ENCODE data around the gene NPAS3. TPM values are rescaled to one million over a fixed set of nuclear protein-coding genes. Genes with fewer than 3 reads are reported as not detected.

Gene NPAS3
- total RNA-seq, 1 experiment from 2014 or later = not detected

- ChIA-PET CTCF (no interaction called here), POLR2A (no interaction called here), RAD21 (ENCODE audit: low non-redundant PET in 1 of 2, low total read pairs in 2 of 2, uncharacterized antibody in 2 of 2, unreplicated experiment in 2 of 2) (no interaction called here)
- TF ChIP-seq POLR2A (IDR thresholded peaks at IDR 0.05; ENCODE audit: borderline replicate concordance, extremely low read depth, insufficient read depth, insufficient read length) (no peak), ZNF274 (IDR thresholded peaks at IDR 0.05; ENCODE audit: low read depth, low read length) (no peak), RAD21 (IDR thresholded peaks at IDR 0.05; ENCODE audit: low read depth) (no peak), SP1 (IDR thresholded peaks at IDR 0.05; ENCODE audit: low read depth) (no peak), YY1 (IDR thresholded peaks at IDR 0.05; ENCODE audit: extremely low read depth, insufficient replicate concordance, low read depth, low read length) (no peak)
- TF ChIP-seq, protein P1, sequence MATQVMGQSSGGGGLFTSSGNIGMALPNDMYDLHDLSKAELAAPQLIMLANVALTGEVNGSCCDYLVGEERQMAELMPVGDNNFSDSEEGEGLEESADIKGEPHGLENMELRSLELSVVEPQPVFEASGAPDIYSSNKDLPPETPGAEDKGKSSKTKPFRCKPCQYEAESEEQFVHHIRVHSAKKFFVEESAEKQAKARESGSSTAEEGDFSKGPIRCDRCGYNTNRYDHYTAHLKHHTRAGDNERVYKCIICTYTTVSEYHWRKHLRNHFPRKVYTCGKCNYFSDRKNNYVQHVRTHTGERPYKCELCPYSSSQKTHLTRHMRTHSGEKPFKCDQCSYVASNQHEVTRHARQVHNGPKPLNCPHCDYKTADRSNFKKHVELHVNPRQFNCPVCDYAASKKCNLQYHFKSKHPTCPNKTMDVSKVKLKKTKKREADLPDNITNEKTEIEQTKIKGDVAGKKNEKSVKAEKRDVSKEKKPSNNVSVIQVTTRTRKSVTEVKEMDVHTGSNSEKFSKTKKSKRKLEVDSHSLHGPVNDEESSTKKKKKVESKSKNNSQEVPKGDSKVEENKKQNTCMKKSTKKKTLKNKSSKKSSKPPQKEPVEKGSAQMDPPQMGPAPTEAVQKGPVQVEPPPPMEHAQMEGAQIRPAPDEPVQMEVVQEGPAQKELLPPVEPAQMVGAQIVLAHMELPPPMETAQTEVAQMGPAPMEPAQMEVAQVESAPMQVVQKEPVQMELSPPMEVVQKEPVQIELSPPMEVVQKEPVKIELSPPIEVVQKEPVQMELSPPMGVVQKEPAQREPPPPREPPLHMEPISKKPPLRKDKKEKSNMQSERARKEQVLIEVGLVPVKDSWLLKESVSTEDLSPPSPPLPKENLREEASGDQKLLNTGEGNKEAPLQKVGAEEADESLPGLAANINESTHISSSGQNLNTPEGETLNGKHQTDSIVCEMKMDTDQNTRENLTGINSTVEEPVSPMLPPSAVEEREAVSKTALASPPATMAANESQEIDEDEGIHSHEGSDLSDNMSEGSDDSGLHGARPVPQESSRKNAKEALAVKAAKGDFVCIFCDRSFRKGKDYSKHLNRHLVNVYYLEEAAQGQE (IDR thresholded peaks at IDR 0.05; ENCODE audit: low read depth) = peak; percentile 24
- H3K27ac ChIP-seq (ENCODE audit: low read depth, low read length) = no peak overlapping the region
- no peak overlapping the region for H3K4me3 ChIP-seq (replicated peaks in 1 of 2; ENCODE audit: low read depth in 1 of 2, low read length in 2 of 2)
- DNase-seq (ENCODE audit: low read depth, low spot score) (no peak), ATAC-seq (no peak)
- intact Hi-C loops (cut with micrococcal nuclease) = no loop called here
- H3K9ac ChIP-seq (ENCODE audit: low read length) = no peak overlapping the region
- H3K27me3 ChIP-seq (ENCODE audit: insufficient read depth, low read length) = no peaks in the 10 kb centered on the region
- H4K20me1 ChIP-seq (ENCODE audit: insufficient read depth) = no peaks in the 10 kb centered on the region
- no peaks in the 10 kb centered on the region for H3K36me3 ChIP-seq (ENCODE audit: control insufficient read depth in 1 of 2, insufficient read depth in 2 of 2, low read length in 2 of 2)
- H3K9me3 ChIP-seq (ENCODE audit: control insufficient read depth in 1 of 2, insufficient read depth in 1 of 2, low read depth in 1 of 2, low read length in 2 of 2) = 0 out of 4 replicates have a peak, but pooled peaks cover 0 to 5% of the 10 kb centered on the region in 2 experiments
- no peaks in the 10 kb centered on the region for H3K79me2 ChIP-seq (ENCODE audit: insufficient read depth, low read length)
- no TSS peak for BruUV-seq (replicated peaks)
- no peaks in the 10 kb centered on the region for H3K9me2 ChIP-seq (ENCODE audit: insufficient read depth)
- H3K4me2 ChIP-seq (ENCODE audit: low read length) = no peak overlapping the region
- no peak overlapping the region for H2AFZ ChIP-seq (ENCODE audit: low read depth, low read length, poor library complexity, severe bottlenecking)
- H3K4me1 ChIP-seq (ENCODE audit: control insufficient read depth in 1 of 2, insufficient read depth in 2 of 2, low read length in 2 of 2) = no peaks in the 10 kb centered on the region
These were observed 13.2 kb upstream of the NPAS3 start for GRCh38 chr14:32925439-32925838.
